ENCODE results near the gene CDKN1A. TPM values are rescaled to one million over a fixed set of nuclear protein-coding genes. Genes with fewer than 3 reads are reported as not detected.

Gene CDKN1A
- total and polyA plus RNA-seq, 9 of the 15 experiments (the other 6 are each of a cell fraction or from before 2014, with no cell fraction given), result 0.25 to 8.1 (median 5.1) TPM

DNA sequence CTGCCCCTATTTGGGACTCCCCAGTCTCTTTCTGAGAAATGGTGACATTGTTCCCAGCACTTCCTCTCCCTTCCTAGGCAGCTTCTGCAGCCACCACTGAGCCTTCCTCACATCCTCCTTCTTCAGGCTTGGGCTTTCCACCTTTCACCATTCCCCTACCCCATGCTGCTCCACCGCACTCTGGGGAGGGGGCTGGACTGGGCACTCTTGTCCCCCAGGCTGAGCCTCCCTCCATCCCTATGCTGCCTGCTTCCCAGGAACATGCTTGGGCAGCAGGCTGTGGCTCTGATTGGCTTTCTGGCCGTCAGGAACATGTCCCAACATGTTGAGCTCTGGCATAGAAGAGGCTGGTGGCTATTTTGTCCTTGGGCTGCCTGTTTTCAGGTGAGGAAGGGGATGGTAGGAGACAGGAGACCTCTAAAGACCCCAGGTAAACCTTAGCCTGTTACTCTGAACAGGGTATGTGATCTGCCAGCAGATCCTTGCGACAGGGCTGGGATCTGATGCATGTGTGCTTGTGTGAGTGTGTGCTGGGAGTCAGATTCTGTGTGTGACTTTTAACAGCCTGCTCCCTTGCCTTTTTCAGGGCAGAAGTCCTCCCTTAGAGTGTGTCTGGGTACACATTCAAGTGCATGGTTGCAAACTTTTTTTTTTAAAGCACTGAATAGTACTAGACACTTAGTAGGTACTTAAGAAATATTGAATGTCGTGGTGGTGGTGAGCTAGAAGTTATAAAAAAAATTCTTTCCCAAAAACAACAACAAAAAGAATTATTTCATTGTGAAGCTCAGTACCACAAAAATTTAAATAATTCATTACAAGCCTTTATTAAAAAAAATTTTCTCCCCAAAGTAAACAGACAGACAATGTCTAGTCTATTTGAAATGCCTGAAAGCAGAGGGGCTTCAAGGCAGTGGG, 2.1 kb upstream of the CDKN1A start (continued):
- TF ChIP-seq CBX2 (IDR thresholded peaks at IDR 0.05; ENCODE audit: insufficient read depth, low read length, poor library complexity, severe bottlenecking), result peak; percentile 77
- no peak for TF ChIP-seq TGIF2 (CRISPR knock-in tag; IDR thresholded peaks at IDR 0.05)

DNA sequence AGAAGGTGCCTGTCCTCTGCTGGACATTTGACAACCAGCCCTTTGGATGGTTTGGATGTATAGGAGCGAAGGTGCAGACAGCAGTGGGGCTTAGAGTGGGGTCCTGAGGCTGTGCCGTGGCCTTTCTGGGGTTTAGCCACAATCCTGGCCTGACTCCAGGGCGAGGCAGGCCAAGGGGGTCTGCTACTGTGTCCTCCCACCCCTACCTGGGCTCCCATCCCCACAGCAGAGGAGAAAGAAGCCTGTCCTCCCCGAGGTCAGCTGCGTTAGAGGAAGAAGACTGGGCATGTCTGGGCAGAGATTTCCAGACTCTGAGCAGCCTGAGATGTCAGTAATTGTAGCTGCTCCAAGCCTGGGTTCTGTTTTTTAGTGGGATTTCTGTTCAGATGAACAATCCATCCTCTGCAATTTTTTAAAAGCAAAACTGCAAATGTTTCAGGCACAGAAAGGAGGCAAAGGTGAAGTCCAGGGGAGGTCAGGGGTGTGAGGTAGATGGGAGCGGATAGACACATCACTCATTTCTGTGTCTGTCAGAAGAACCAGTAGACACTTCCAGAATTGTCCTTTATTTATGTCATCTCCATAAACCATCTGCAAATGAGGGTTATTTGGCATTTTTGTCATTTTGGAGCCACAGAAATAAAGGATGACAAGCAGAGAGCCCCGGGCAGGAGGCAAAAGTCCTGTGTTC, 1.3 kb upstream of the CDKN1A start:
- Histone ChIP-seq H3K4me2 (ENCODE audit: insufficient read depth, low read length) (no peak overlapping the region), H3K36me3 (ENCODE audit: control insufficient read depth, insufficient read depth, low read length) (no peaks in the 10 kb centered on the region), H3K27ac (ENCODE audit: extremely low read depth, low read depth, low read length) (no peak overlapping the region), H3K4me3 (no peak overlapping the region), H3K4me1 (replicated peaks in 1 of 2; ENCODE audit: control insufficient read depth in 2 of 2, insufficient read depth in 2 of 2, low read length in 2 of 2) (peaks cover 27 to 29% of the 10 kb centered on the region in 2 experiments), H4K20me1 (replicated peaks; ENCODE audit: control insufficient read depth, insufficient read depth, low read length) (no peaks in the 10 kb centered on the region), H3K79me2 (ENCODE audit: control insufficient read depth, insufficient read depth, low read length) (no peaks in the 10 kb centered on the region; the same call in 2 of the 3 replicates), H3K9me3 (replicated peaks; ENCODE audit: control insufficient read depth, insufficient read depth, low read depth, low read length) (no peaks in the 10 kb centered on the region), H3K9me1 (ENCODE audit: control insufficient read depth, insufficient read depth, low read length) (no peaks in the 10 kb centered on the region), H3K9ac (ENCODE audit: insufficient read depth in 1 of 2, low read depth in 2 of 2, low read length in 2 of 2) (0 out of 4 replicates have a peak overlapping the region, but pooled peaks of 1 of the 2 experiments have one; percentile 32), H3K27me3 (ENCODE audit: control insufficient read depth in 2 of 2, insufficient read depth in 2 of 2, low read length in 2 of 2) (peaks cover 23 to 36% of the 10 kb centered on the region in 2 experiments), H2AFZ (ENCODE audit: low read depth, low read length) (no peak overlapping the region)
- WGBS (ENCODE audit: insufficient coverage, low coverage, missing lambda C conversion rate), result 8% methylated on average over 7 of the region's 7 CpGs
- BruUV-seq (replicated peaks), result no TSS peak
- no peak for DNase-seq (ENCODE audit: extremely low read depth in 1 of 4, low spot score in 3 of 4)
- no peak for FAIRE-seq
- ATAC-seq, result no peak
- 0 out of 2 replicates have a peak, but pooled peaks have one; percentile 15 for TF ChIP-seq PKNOX1 (IDR thresholded peaks at IDR 0.05)
- TF ChIP-seq, protein P1, sequence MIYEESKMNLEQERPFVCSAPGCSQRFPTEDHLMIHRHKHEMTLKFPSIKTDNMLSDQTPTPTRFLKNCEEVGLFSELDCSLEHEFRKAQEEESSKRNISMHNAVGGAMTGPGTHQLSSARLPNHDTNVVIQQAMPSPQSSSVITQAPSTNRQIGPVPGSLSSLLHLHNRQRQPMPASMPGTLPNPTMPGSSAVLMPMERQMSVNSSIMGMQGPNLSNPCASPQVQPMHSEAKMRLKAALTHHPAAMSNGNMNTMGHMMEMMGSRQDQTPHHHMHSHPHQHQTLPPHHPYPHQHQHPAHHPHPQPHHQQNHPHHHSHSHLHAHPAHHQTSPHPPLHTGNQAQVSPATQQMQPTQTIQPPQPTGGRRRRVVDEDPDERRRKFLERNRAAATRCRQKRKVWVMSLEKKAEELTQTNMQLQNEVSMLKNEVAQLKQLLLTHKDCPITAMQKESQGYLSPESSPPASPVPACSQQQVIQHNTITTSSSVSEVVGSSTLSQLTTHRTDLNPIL (CRISPR knock-in tag; IDR thresholded peaks at IDR 0.05), result no peak
- in situ Hi-C loops (cut with MboI), result no loop called here
- intact Hi-C loops (cut with micrococcal nuclease), result loop anchor here (10.0 kb wide), 1 partner anchor 252 kb away; no protein-coding TSS in a partner anchor
- ChIA-PET POLR2A (interaction anchor here (0.7 to 3.3 kb wide), 3 partner anchors 23 to 69 kb away, joined by 3 to 16 read pairs (median 3); no protein-coding TSS in a partner anchor), CTCF (ENCODE audit: low intra/inter-chr PET ratio) (interaction anchor here (0.6 kb wide), 1 partner anchor 45 kb away, joined by 7 read pairs; no protein-coding TSS in a partner anchor)

Data from K562 (cell line).